H1 (cell line): ENCODE data around the gene RHOH. TPM values are rescaled to one million over a fixed set of nuclear protein-coding genes. Genes with fewer than 3 reads are reported as not detected.

Source experiments
- CTCF ChIA-PET: fragments of 300-600 bp; sonication (Branson Sonifier 250); formaldehyde crosslinking; loops from one replicate; lab custom pipeline; 2021; ENCODE audit not compliant: partially characterized antibody; lab: Charles Lee
- POLR2A ChIA-PET: fragments of 300-600 bp; sonication (Branson Sonifier 250); formaldehyde crosslinking; loops from one replicate; lab custom pipeline; 2021; ENCODE audit warnings: inconsistent platforms; ENCODE audit not compliant: partially characterized antibody; lab: Charles Lee
- DNase-seq, 2 experiments: peaks; one replicate each; pipeline versions ENCODE4 v3.0.0 to v3.0.0-alpha.2; 2010 to 2022; ENCODE audit warnings: low spot score in 2 of 2, low read depth in 1 of 2, mixed read lengths in 1 of 2
- FAIRE-seq: peaks from 2 replicates; lab custom pipeline; 2011; peaks lifted over from hg19 to GRCh38; lab: Jason Lieb, UNC
- H2AFZ ChIP-seq: 2 replicates; pipeline ENCODE4 v1.8.1; 2012; ENCODE audit warnings: low read length, inconsistent platforms
- H2AK5ac ChIP-seq: 2 replicates; pipeline ENCODE4 v1.6.1; 2013; ENCODE audit warnings: low read depth, low read length
- H2BK120ac ChIP-seq: replicated peaks from 2 replicates; pipeline ENCODE3; 2013; ENCODE audit warnings: low read depth, low read length, inconsistent platforms
- H2BK12ac ChIP-seq: 2 replicates; pipeline ENCODE4 v1.6.1; 2013; ENCODE audit warnings: low read depth, low read length
- H2BK15ac ChIP-seq: 2 replicates; pipeline ENCODE4 v1.6.1; 2013; ENCODE audit warnings: low read length
- H2BK20ac ChIP-seq: 2 replicates; pipeline ENCODE4 v1.6.1; 2013; ENCODE audit warnings: low read length
- H2BK5ac ChIP-seq: 2 replicates; pipeline ENCODE4 v1.6.1; 2013; ENCODE audit warnings: low read depth, low read length
- H3K14ac ChIP-seq: 2 replicates; pipeline ENCODE4 v1.6.1; 2013; ENCODE audit warnings: inconsistent platforms; ENCODE audit not compliant: insufficient read length
- H3K18ac ChIP-seq: 2 replicates; pipeline ENCODE4 v1.6.1; 2013; ENCODE audit warnings: low read length; ENCODE audit errors: extremely low read depth
- H3K23ac ChIP-seq: 2 replicates; pipeline ENCODE4 v1.6.1; 2013; ENCODE audit warnings: inconsistent platforms; ENCODE audit not compliant: insufficient read length
- H3K23me2 ChIP-seq: 2 replicates; pipeline ENCODE4 v1.6.1; 2013; ENCODE audit warnings: low read depth, low read length
- H3K27ac ChIP-seq: 2 replicates; pipeline ENCODE4 v1.6.1; 2011; ENCODE audit warnings: low read depth, low read length, inconsistent platforms
- H3K27me3 ChIP-seq, 4 experiments: replicated peaks in 1 of 4; 1 replicate in 1 of 4; 2 replicates in 3 of 4; pipeline versions ENCODE4 v1.6.1 to v1.8.1; 2011 to 2013; ENCODE audit warnings: low read length in 3 of 4, mild to moderate bottlenecking in 3 of 4, inconsistent platforms in 2 of 4, mixed read lengths in 2 of 4, moderate library complexity in 1 of 4; ENCODE audit not compliant: control insufficient read depth in 3 of 4, insufficient read depth in 3 of 4; ENCODE audit errors: extremely low read depth in 1 of 4
- H3K36me3 ChIP-seq, 4 experiments: 2 replicates each; pipeline versions ENCODE4 v1.6.1 to v1.8.1; 2011 to 2013; ENCODE audit warnings: mild to moderate bottlenecking in 4 of 4, low read length in 3 of 4, moderate library complexity in 2 of 4, control low read depth in 1 of 4, inconsistent platforms in 1 of 4; ENCODE audit not compliant: insufficient read depth in 4 of 4, control insufficient read depth in 2 of 4
- H3K4ac ChIP-seq: replicated peaks from 2 replicates; pipeline ENCODE3; 2013; ENCODE audit warnings: low read length, low read depth, mixed read lengths, inconsistent platforms; ENCODE audit not compliant: insufficient read length
- H3K4me1 ChIP-seq, 4 experiments: replicated peaks in 1 of 4; 1 replicate in 1 of 4; 2 replicates in 3 of 4; pipeline versions ENCODE4 v1.6.1 to v1.8.1; 2011 to 2013; ENCODE audit warnings: low read length in 3 of 4, inconsistent platforms in 2 of 4, mixed read lengths in 1 of 4; ENCODE audit not compliant: insufficient read depth in 4 of 4, control insufficient read depth in 3 of 4
- H3K4me2 ChIP-seq, 2 experiments: 2 replicates each; pipeline versions ENCODE4 v1.6.1 to v1.8.1; 2011 to 2013; ENCODE audit warnings: low read depth in 2 of 2, low read length in 2 of 2, control low read depth in 1 of 2, inconsistent platforms in 1 of 2, mild to moderate bottlenecking in 1 of 2; ENCODE audit not compliant: insufficient read depth in 1 of 2
- H3K4me3 ChIP-seq, 4 experiments: fragments of 200-600, 300-600 bp in 1 of 4; sonication (generic), shearing (Covaris generic), sonication (Bioruptor Twin) in 1 of 4; 2 replicates each; pipeline versions ENCODE4 v1.5.1 to v1.8.1; 2011 to 2016; ENCODE audit warnings: low read length in 4 of 4, low read depth in 3 of 4, control low read depth in 2 of 4, inconsistent platforms in 2 of 4, mild to moderate bottlenecking in 2 of 4, mixed read lengths in 1 of 4, moderate library complexity in 1 of 4; ENCODE audit not compliant: insufficient read depth in 2 of 4; ENCODE audit errors: extremely low read depth in 1 of 4
- H3K56ac ChIP-seq: replicated peaks from 2 replicates; pipeline ENCODE3; 2013; ENCODE audit warnings: low read depth, mild to moderate bottlenecking, mixed read lengths, low read length, inconsistent platforms; ENCODE audit not compliant: insufficient read length
- H3K79me1 ChIP-seq: 2 replicates; pipeline ENCODE4 v1.6.1; 2013; ENCODE audit warnings: low read depth, low read length, control low read depth
- H3K79me2 ChIP-seq, 2 experiments: 2 replicates each; pipeline versions ENCODE4 v1.6.1 to v1.8.1; 2012 to 2013; ENCODE audit warnings: low read length in 2 of 2, mild to moderate bottlenecking in 2 of 2, inconsistent platforms in 1 of 2; ENCODE audit not compliant: insufficient read depth in 2 of 2, control insufficient read depth in 1 of 2
- H3K9ac ChIP-seq, 4 experiments: replicated peaks in 1 of 4; 1 replicate in 1 of 4; 2 replicates in 3 of 4; pipeline versions ENCODE4 v1.6.1 to v1.8.1; 2011 to 2013; ENCODE audit warnings: low read depth in 3 of 4, low read length in 3 of 4, control low read depth in 2 of 4, mild to moderate bottlenecking in 2 of 4, moderate library complexity in 2 of 4, inconsistent platforms in 1 of 4; ENCODE audit errors: extremely low read depth in 1 of 4
- H3K9me3 ChIP-seq, 2 experiments: 2 replicates each; pipeline versions ENCODE4 v1.6.1 to v1.8.1; 2012 to 2013; ENCODE audit warnings: mild to moderate bottlenecking in 2 of 2, moderate library complexity in 2 of 2, control low read depth in 1 of 2, inconsistent platforms in 1 of 2, low read depth in 1 of 2, low read length in 1 of 2, mixed read lengths in 1 of 2; ENCODE audit not compliant: insufficient read depth in 2 of 2
- H4K20me1 ChIP-seq, 2 experiments: replicated peaks in 1 of 2; 2 replicates each; pipeline versions ENCODE3 to v1.8.1; 2011 to 2013; ENCODE audit warnings: inconsistent platforms in 2 of 2, low read length in 2 of 2, mild to moderate bottlenecking in 1 of 2; ENCODE audit not compliant: insufficient read depth in 2 of 2, control insufficient read depth in 1 of 2
- H4K5ac ChIP-seq: 2 replicates; pipeline ENCODE4 v1.6.1; 2013; ENCODE audit warnings: low read length, low read depth, mixed read lengths, inconsistent platforms; ENCODE audit not compliant: insufficient read length
- H4K8ac ChIP-seq: 2 replicates; pipeline ENCODE4 v1.8.0; 2013; ENCODE audit warnings: mild to moderate bottlenecking, moderate library complexity, low read length, inconsistent platforms; ENCODE audit not compliant: insufficient read depth; ENCODE audit errors: extremely low read depth
- H4K91ac ChIP-seq: replicated peaks from 2 replicates; pipeline ENCODE3; 2013; ENCODE audit warnings: low read length, mixed read lengths, inconsistent platforms; ENCODE audit not compliant: insufficient read length
- CHD1 ChIP-seq: IDR thresholded peaks from 2 replicates; pipeline ENCODE4 v1.6.1; 2012; ENCODE audit warnings: low read depth, low read length, improper control_type of control experiment
- JUND ChIP-seq: IDR thresholded peaks from 2 replicates; pipeline ENCODE4 v1.6.1; 2011; ENCODE audit warnings: mild to moderate bottlenecking, improper control_type of control experiment, low read length
- MAFK ChIP-seq: IDR thresholded peaks from 2 replicates; pipeline ENCODE4 v1.6.1; 2012; ENCODE audit warnings: low read depth, mild to moderate bottlenecking, improper control_type of control experiment, low read length
- POLR2A ChIP-seq, 2 experiments: IDR thresholded peaks; 1 replicate in 1 of 2; 2 replicates in 1 of 2; pipeline ENCODE4 v1.6.1; 2011; ENCODE audit warnings: low read depth in 2 of 2, low read length in 2 of 2, mild to moderate bottlenecking in 2 of 2; ENCODE audit errors: control extremely low read depth in 1 of 2
- RBBP5 ChIP-seq: IDR thresholded peaks from 2 replicates; pipeline ENCODE4 v1.7.1; 2012; ENCODE audit warnings: low read depth, mild to moderate bottlenecking, inconsistent platforms, low read length, moderate library complexity, borderline replicate concordance
- RFX5 ChIP-seq: IDR thresholded peaks from 2 replicates; pipeline ENCODE4 v1.6.1; 2011; ENCODE audit warnings: low read depth, low read length, improper control_type of control experiment, borderline replicate concordance
- SRF ChIP-seq: IDR thresholded peaks from 2 replicates; pipeline ENCODE4 v1.6.1; 2011; ENCODE audit warnings: mild to moderate bottlenecking, low read depth, low read length, moderate library complexity
- SUZ12 ChIP-seq: fragments of 200-600 bp; sonication (generic); IDR thresholded peaks from 2 replicates; pipeline ENCODE4 v1.6.1; 2012; ENCODE audit warnings: mild to moderate bottlenecking, inconsistent platforms, low read length, moderate library complexity, mixed read lengths
- ZNF274 ChIP-seq: IDR thresholded peaks from 2 replicates; pipeline ENCODE4 v1.7.0; 2012; ENCODE audit warnings: low read length, borderline replicate concordance; ENCODE audit errors: extremely low read depth
- WGBS, 2 experiments: shearing (Covaris generic) in 1 of 2; methylation state at CpG; one replicate each; pipeline versions ENCODE4 v1.1.6 to v1.1.7; 2013 to 2015; ENCODE audit warnings: low lambda C conversion rate in 2 of 2, mixed read lengths in 2 of 2, inconsistent platforms in 1 of 2, low coverage in 1 of 2, missing lambda C conversion rate in 1 of 2; ENCODE audit not compliant: insufficient replicate concordance in 2 of 2, insufficient coverage in 1 of 2, insufficient read length in 1 of 2; ENCODE audit errors: extremely low coverage in 1 of 2, missing lambda C conversion rate in 1 of 2; 5-methylcytosine and 5-hydroxymethylcytosine counted together
- polyA plus RNA-seq, 7 experiments: library from polyadenylated mRNA; depleted of rRNA in 3 of 7; stranded (reverse) in 5 of 7; unstranded in 2 of 7; fragments of >200 nt in 5 of 7; fragments of 200-250 nt in 2 of 7; gene quantifications; 1 replicate in 5 of 7; 2 replicates in 1 of 7; 4 replicates in 1 of 7; pipeline versions ENCODE4 v1.2.1 to v1.2.3, GENCODE V29; 2011 to 2013; ENCODE audit warnings: missing spikeins in 2 of 7, mixed read lengths in 2 of 7
- total RNA-seq: library from RNA; stranded (reverse); fragmentation: NEBNext Ultra II Directional; extraction: Animal tissue kit (Norgen Biotek cat#: 25700); gene quantifications from 2 replicates; pipeline ENCODE4 v1.2.1, GENCODE V29; 2021
- TF ChIP-seq, protein P1 (sequence below): IDR thresholded peaks from 2 replicates; pipeline ENCODE4 v1.6.1; 2012; ENCODE audit warnings: inconsistent platforms
- TF ChIP-seq, protein P2 (sequence below): IDR thresholded peaks from 2 replicates; pipeline ENCODE4 v1.6.1; 2011; ENCODE audit warnings: low read length, improper control_type of control experiment

Gene RHOH
- total and polyA plus RNA-seq, 2 of the 8 experiments (the other 6 are each of a cell fraction or from before 2014, with no cell fraction given): 5.9 to 6.9 TPM

DNA sequence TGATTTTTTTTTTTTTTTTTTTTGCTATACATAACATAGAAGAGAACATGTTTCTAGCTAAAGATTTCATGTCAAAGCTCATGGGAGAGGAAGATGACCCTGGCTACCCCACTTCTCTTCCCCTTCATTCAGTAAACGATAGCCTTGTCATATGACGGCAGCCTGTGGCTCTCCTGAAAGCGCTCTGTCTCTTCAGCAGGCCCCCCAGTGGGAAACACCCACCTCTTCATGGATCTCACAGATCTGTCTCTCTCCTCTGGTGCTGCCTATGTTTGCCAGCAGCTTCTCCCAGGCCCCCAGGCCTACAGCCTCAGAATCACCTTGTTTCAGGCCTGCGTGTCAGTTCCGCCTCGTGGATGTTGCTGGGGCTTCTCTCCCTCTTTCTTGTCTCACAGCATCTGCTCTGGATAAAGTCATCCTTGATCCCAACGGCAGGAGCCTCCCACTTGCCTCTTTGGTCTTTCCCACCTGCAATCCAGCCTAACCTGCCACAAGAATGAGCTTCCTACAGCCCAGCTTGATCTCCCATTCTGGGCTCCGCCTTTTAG lies 34.6 kb downstream of the RHOH start:
- Histone ChIP-seq H2BK120ac (no peak overlapping the region), H3K56ac (no peak overlapping the region), H3K27me3 (no peaks in the 10 kb centered on the region), H4K8ac (no peak overlapping the region), H3K14ac (no peak overlapping the region), H2BK20ac (no peak overlapping the region), H2BK15ac (no peak overlapping the region), H3K79me1 (no peaks in the 10 kb centered on the region; the same call in none of the 2 replicates), H3K27ac (no peak overlapping the region), H3K23me2 (no peaks in the 10 kb centered on the region), H2BK5ac (no peak overlapping the region), H4K5ac (no peak overlapping the region), H4K20me1 (no peaks in the 10 kb centered on the region), H3K4ac (no peak overlapping the region), H4K91ac (no peak overlapping the region), H3K18ac (no peak overlapping the region), H2AK5ac (no peak overlapping the region), H2AFZ (no peak overlapping the region), H3K4me1 (peaks cover 2 to 3% (median 2%) of the 10 kb centered on the region in 4 experiments; a peak in 3 of 7 replicates), H3K9ac (no peak overlapping the region), H3K79me2 (no peaks in the 10 kb centered on the region), H3K4me2 (no peak overlapping the region), H3K4me3 (no peak overlapping the region), H3K9me3 (no peaks in the 10 kb centered on the region), H2BK12ac (no peak overlapping the region), H3K23ac (no peak overlapping the region), H3K36me3 (peaks cover 0 to 3% (median 0%) of the 10 kb centered on the region in 4 experiments; a peak in 1 of 8 replicates)
- DNase-seq (no peak), FAIRE-seq (no peak)
- 94% methylated on average over 8 of the region's 8 CpGs; no CpG with 5 or more reads in 1 of the 2 experiments for WGBS, 2 experiments
- ChIA-PET POLR2A (interaction anchor here (0.6 kb wide), 2 partner anchors 108 to 331 kb away, joined by 3 to 4 read pairs; no protein-coding TSS in a partner anchor), CTCF (interaction anchor here (0.6 to 4.5 kb wide), 15 partner anchors 11 to 450 kb away, joined by 3 to 20 read pairs (median 5); no protein-coding TSS in a partner anchor)
- TF ChIP-seq, protein P1, sequence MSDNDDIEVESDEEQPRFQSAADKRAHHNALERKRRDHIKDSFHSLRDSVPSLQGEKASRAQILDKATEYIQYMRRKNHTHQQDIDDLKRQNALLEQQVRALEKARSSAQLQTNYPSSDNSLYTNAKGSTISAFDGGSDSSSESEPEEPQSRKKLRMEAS: no peak
- no peak for TF ChIP-seq RFX5
- TF ChIP-seq, protein P2, sequence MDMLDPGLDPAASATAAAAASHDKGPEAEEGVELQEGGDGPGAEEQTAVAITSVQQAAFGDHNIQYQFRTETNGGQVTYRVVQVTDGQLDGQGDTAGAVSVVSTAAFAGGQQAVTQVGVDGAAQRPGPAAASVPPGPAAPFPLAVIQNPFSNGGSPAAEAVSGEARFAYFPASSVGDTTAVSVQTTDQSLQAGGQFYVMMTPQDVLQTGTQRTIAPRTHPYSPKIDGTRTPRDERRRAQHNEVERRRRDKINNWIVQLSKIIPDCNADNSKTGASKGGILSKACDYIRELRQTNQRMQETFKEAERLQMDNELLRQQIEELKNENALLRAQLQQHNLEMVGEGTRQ: no peak
- TF ChIP-seq POLR2A (IDR thresholded peaks at IDR 0.05; ENCODE audit: control extremely low read depth in 1 of 2, low read depth in 2 of 2, low read length in 2 of 2): no peak
- TF ChIP-seq SUZ12: no peak
- TF ChIP-seq MAFK: no peak
- no peak for TF ChIP-seq RBBP5
- TF ChIP-seq JUND: no peak
- no peak for TF ChIP-seq ZNF274
- no peak for TF ChIP-seq CHD1
- no peak for TF ChIP-seq SRF
